HepG2 (cell line): Measurements from ENCODE around the gene GPR137. TPM values are rescaled to one million over a fixed set of nuclear protein-coding genes. Genes with fewer than 3 reads are reported as not detected.
A peak's percentile ranks its signal among the peaks of the same experiment; 100 is the strongest.

Experiments
- CBFB ChIP-seq: sonication (generic); formaldehyde crosslinking; IDR thresholded peaks from 2 replicates; pipeline ENCODE4 v1.4.0; 2020; ENCODE audit warnings: missing genetic modification reagents
- DPF2 ChIP-seq: sonication (generic); formaldehyde crosslinking; IDR thresholded peaks from 2 replicates; pipeline ENCODE4 v1.4.0; 2020; ENCODE audit warnings: mild to moderate bottlenecking, low read depth, missing genetic modification reagents, borderline replicate concordance
- ERF ChIP-seq: IDR thresholded peaks from 2 replicates; pipeline ENCODE4 v1.6.1; 2018; ENCODE audit warnings: missing biosample characterization, missing genetic modification reagents
- ISX ChIP-seq: sonication (generic); formaldehyde crosslinking; conservative IDR thresholded peaks from 2 replicates; pipeline ENCODE4 v1.5.0; 2020; ENCODE audit warnings: missing genetic modification reagents
- KDM5A ChIP-seq: fragments of 200-600 bp; sonication (generic); IDR thresholded peaks from 2 replicates; pipeline ENCODE4 v1.7.0; 2018; ENCODE audit warnings: antibody characterized with exemption, mild to moderate bottlenecking, low read length, borderline replicate concordance
- MLLT10 ChIP-seq: sonication (generic); formaldehyde crosslinking; IDR thresholded peaks from 2 replicates; pipeline ENCODE4 v1.4.0; 2020; ENCODE audit warnings: missing genetic modification reagents
- NBN ChIP-seq: fragments of 450-650 bp; conservative IDR thresholded peaks from 2 replicates; pipeline ENCODE4 v1.6.1; 2017
- NR1H2 ChIP-seq: sonication (generic); formaldehyde crosslinking; IDR thresholded peaks from 2 replicates; pipeline ENCODE4 v1.8.1; 2022; ENCODE audit warnings: low read depth, missing genetic modification reagents, borderline replicate concordance
- SALL2 ChIP-seq: sonication (generic); formaldehyde crosslinking; IDR thresholded peaks from 2 replicates; pipeline ENCODE4 v1.8.1; 2023; ENCODE audit warnings: mild to moderate bottlenecking, missing genetic modification reagents, inconsistent platforms
- TBP ChIP-seq: sonication (generic); formaldehyde crosslinking; IDR thresholded peaks from 2 replicates; pipeline ENCODE4 v1.5.0; 2020; ENCODE audit warnings: missing genetic modification reagents
- ZBTB21 ChIP-seq: sonication (generic); formaldehyde crosslinking; IDR thresholded peaks from 2 replicates; pipeline ENCODE4 v1.4.0; 2020; ENCODE audit warnings: missing genetic modification reagents
- ZBTB3 ChIP-seq: sonication (generic); formaldehyde crosslinking; IDR thresholded peaks from 2 replicates; pipeline ENCODE4 v1.4.0; 2020; ENCODE audit warnings: low read depth, mild to moderate bottlenecking, moderate library complexity, missing genetic modification reagents, borderline replicate concordance
- ZFP82 ChIP-seq: sonication (generic); formaldehyde crosslinking; IDR thresholded peaks from 2 replicates; pipeline ENCODE4 v1.5.1; 2020; ENCODE audit warnings: mild to moderate bottlenecking, missing genetic modification reagents, borderline replicate concordance
- ZNF160 ChIP-seq: sonication (generic); formaldehyde crosslinking; IDR thresholded peaks from 2 replicates; pipeline ENCODE4 v1.8.0; 2022; ENCODE audit warnings: mild to moderate bottlenecking, inconsistent platforms, missing genetic modification reagents
- ZNF207 ChIP-seq: fragments of 450-650 bp; IDR thresholded peaks from 2 replicates; pipeline ENCODE4 v1.6.1; 2016; ENCODE audit warnings: antibody characterized with exemption, borderline replicate concordance
- ZNF7 ChIP-seq: IDR thresholded peaks from 2 replicates; pipeline ENCODE4 v1.6.1; 2016; ENCODE audit warnings: missing biosample characterization, missing genetic modification reagents
- ZNF792 ChIP-seq: IDR thresholded peaks from 2 replicates; pipeline ENCODE4 v1.6.1; 2016
- polyA plus RNA-seq, 8 experiments: library from polyadenylated mRNA; depleted of rRNA in 3 of 8; stranded (reverse) in 7 of 8; unstranded in 1 of 8; fragments of >200 nt; fragmentation: Illumina TruSeq in 4 of 8; extraction: Trizol in 4 of 8; gene quantifications; 2 replicates each; pipeline versions ENCODE4 v1.2.1 to v1.2.3, GENCODE V29; 2011 to 2016; ENCODE audit warnings: low read depth in 4 of 8, missing spikeins in 1 of 8, mixed read lengths in 1 of 8; ENCODE audit not compliant: insufficient read depth in 1 of 8
- total RNA-seq, 5 experiments: library from RNA; depleted of rRNA; stranded (reverse); fragments of >200 nt; fragmentation: Illumina TruSeq; extraction: Trizol; gene quantifications; 2 replicates each; pipeline ENCODE4 v1.2.3, GENCODE V29; 2016; ENCODE audit warnings: low read depth in 1 of 5
- TF ChIP-seq, protein P1 (sequence below): sonication (generic); formaldehyde crosslinking; IDR thresholded peaks from 2 replicates; pipeline ENCODE4 v1.5.0; 2020; ENCODE audit warnings: mild to moderate bottlenecking, missing genetic modification reagents, borderline replicate concordance
- TF ChIP-seq, protein P2 (sequence below): sonication (generic); formaldehyde crosslinking; IDR thresholded peaks from 2 replicates; pipeline ENCODE4 v1.8.1; 2023; ENCODE audit warnings: missing genetic modification reagents, mild to moderate bottlenecking, borderline replicate concordance
- TF ChIP-seq, protein P3 (sequence below): IDR thresholded peaks from 2 replicates; pipeline ENCODE4 v1.6.1; 2016; ENCODE audit warnings: low read depth, missing genetic modification reagents, missing compliant biosample characterization

The GPR137 gene
- total and polyA plus RNA-seq, 2 of the 13 experiments (the other 11 are each of a cell fraction or from before 2014, with no cell fraction given), result 8.5 to 13.2 TPM

DNA sequence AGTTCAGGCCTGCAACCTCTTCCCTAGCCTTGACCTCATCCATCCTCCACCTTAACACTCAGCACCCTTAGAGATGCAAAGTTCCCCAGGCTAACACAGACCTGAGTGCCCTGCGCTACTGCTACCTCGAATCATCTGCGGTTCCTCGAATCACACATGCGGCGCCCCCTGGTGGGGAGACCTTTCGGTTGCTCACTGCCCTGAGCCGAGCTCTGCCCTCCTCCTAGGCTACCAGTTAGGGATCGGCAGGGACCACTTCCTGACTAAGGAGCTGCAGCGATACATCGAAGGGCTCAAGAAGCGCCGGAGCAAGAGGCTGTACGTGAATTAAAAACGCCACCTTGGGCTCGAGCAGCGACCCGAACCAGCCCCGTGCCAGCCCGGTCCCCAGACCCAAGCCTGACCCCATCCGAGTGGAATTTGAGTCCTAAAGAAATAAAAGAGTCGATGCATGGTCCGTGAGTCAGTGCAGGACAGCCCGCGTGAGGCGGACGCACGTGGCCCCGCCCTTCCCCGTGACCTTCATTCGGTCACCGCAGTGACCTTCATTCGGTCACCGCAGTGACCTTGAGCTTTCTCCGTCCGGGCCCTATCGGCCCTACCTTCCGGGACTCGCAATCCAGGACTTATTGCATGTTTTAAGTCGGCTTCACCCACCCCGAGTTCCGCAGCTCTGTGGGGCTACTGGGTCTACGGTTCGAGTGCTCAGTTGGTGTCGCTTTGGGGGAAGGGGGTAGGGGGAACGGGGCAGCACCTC, 18.8 kb downstream of the GPR137 start (continued):
- TF ChIP-seq, protein P1, sequence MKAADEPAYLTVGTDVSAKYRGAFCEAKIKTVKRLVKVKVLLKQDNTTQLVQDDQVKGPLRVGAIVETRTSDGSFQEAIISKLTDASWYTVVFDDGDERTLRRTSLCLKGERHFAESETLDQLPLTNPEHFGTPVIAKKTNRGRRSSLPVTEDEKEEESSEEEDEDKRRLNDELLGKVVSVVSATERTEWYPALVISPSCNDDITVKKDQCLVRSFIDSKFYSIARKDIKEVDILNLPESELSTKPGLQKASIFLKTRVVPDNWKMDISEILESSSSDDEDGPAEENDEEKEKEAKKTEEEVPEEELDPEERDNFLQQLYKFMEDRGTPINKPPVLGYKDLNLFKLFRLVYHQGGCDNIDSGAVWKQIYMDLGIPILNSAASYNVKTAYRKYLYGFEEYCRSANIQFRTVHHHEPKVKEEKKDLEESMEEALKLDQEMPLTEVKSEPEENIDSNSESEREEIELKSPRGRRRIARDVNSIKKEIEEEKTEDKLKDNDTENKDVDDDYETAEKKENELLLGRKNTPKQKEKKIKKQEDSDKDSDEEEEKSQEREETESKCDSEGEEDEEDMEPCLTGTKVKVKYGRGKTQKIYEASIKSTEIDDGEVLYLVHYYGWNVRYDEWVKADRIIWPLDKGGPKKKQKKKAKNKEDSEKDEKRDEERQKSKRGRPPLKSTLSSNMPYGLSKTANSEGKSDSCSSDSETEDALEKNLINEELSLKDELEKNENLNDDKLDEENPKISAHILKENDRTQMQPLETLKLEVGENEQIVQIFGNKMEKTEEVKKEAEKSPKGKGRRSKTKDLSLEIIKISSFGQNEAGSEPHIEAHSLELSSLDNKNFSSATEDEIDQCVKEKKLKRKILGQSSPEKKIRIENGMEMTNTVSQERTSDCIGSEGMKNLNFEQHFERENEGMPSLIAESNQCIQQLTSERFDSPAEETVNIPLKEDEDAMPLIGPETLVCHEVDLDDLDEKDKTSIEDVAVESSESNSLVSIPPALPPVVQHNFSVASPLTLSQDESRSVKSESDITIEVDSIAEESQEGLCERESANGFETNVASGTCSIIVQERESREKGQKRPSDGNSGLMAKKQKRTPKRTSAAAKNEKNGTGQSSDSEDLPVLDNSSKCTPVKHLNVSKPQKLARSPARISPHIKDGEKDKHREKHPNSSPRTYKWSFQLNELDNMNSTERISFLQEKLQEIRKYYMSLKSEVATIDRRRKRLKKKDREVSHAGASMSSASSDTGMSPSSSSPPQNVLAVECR, result peak; percentile 57; the same call in 1 of the 2 replicates
- no peak for TF ChIP-seq NR1H2 (CRISPR knock-in tag)
- TF ChIP-seq, protein P2, sequence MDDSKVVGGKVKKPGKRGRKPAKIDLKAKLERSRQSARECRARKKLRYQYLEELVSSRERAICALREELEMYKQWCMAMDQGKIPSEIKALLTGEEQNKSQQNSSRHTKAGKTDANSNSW, result no peak
- no peak for TF ChIP-seq SALL2 (CRISPR knock-in tag)
- no peak; the same call in 1 of the 2 replicates for TF ChIP-seq KDM5A
- 0 out of 2 replicates have a peak, but pooled peaks have one; percentile 38 for TF ChIP-seq ZNF160
- peak; percentile 38; the same call in 1 of the 2 replicates for TF ChIP-seq CBFB (CRISPR knock-in tag)
- no peak; the same call in 1 of the 2 replicates for TF ChIP-seq ERF
- TF ChIP-seq ZNF207, result no peak
- TF ChIP-seq ZBTB21, result no peak
- TF ChIP-seq ISX (CRISPR knock-in tag), result 0 out of 2 replicates have a peak, but pooled peaks have one; percentile 64
- TF ChIP-seq NBN, result no peak
- no peak for TF ChIP-seq MLLT10
- TF ChIP-seq TBP (CRISPR knock-in tag), result no peak
- 0 out of 2 replicates have a peak, but pooled peaks have one; percentile 15 for TF ChIP-seq ZNF792
- TF ChIP-seq, protein P3, sequence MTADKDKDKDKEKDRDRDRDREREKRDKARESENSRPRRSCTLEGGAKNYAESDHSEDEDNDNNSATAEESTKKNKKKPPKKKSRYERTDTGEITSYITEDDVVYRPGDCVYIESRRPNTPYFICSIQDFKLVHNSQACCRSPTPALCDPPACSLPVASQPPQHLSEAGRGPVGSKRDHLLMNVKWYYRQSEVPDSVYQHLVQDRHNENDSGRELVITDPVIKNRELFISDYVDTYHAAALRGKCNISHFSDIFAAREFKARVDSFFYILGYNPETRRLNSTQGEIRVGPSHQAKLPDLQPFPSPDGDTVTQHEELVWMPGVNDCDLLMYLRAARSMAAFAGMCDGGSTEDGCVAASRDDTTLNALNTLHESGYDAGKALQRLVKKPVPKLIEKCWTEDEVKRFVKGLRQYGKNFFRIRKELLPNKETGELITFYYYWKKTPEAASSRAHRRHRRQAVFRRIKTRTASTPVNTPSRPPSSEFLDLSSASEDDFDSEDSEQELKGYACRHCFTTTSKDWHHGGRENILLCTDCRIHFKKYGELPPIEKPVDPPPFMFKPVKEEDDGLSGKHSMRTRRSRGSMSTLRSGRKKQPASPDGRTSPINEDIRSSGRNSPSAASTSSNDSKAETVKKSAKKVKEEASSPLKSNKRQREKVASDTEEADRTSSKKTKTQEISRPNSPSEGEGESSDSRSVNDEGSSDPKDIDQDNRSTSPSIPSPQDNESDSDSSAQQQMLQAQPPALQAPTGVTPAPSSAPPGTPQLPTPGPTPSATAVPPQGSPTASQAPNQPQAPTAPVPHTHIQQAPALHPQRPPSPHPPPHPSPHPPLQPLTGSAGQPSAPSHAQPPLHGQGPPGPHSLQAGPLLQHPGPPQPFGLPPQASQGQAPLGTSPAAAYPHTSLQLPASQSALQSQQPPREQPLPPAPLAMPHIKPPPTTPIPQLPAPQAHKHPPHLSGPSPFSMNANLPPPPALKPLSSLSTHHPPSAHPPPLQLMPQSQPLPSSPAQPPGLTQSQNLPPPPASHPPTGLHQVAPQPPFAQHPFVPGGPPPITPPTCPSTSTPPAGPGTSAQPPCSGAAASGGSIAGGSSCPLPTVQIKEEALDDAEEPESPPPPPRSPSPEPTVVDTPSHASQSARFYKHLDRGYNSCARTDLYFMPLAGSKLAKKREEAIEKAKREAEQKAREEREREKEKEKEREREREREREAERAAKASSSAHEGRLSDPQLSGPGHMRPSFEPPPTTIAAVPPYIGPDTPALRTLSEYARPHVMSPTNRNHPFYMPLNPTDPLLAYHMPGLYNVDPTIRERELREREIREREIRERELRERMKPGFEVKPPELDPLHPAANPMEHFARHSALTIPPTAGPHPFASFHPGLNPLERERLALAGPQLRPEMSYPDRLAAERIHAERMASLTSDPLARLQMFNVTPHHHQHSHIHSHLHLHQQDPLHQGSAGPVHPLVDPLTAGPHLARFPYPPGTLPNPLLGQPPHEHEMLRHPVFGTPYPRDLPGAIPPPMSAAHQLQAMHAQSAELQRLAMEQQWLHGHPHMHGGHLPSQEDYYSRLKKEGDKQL (CRISPR knock-in tag), result no peak
- TF ChIP-seq ZNF7 (CRISPR knock-in tag), result no peak
- TF ChIP-seq DPF2 (CRISPR knock-in tag), result no peak
- TF ChIP-seq ZFP82, result no peak
- TF ChIP-seq ZBTB3 (CRISPR knock-in tag), result no peak
